ENCODE measurements around the gene PPAN.

Gene PPAN

GRCh38 chr19:10093295-10094186 is 12.6 kb upstream of the PPAN start:
- no peak for DNase-seq

- DNase-seq, result no peak
These were observed 10.6 kb upstream of the PPAN start for GRCh38 chr19:10095622-10095947.

GRCh38 chr19:10095948-10096614 is 10.1 kb upstream of the PPAN start:
- DNase-seq, result peak; percentile 88

GRCh38 chr19:10096615-10096963 is 9.6 kb upstream of the PPAN start:
- no peak for DNase-seq

GRCh38 chr19:10100163-10100785 is 5.9 kb upstream of the PPAN start:
- DNase-seq, result no peak

GRCh38 chr19:10102787-10103236 is 3.4 kb upstream of the PPAN start:
- DNase-seq, result no peak

- DNase-seq, result no peak
These were observed 2.0 kb upstream of the PPAN start for GRCh38 chr19:10104130-10104513.

GRCh38 chr19:10104665-10105508 is 1.3 kb upstream of the PPAN start:
- no peak for DNase-seq

- DNase-seq, result no peak
These were observed 558 bp upstream of the PPAN start for GRCh38 chr19:10105509-10106099.

- DNase-seq, result no peak
These were observed 1.1 kb downstream of the PPAN start for GRCh38 chr19:10107254-10107653.

- no peak for DNase-seq
These were observed 1.7 kb downstream of the PPAN start for GRCh38 chr19:10107817-10108367.

GRCh38 chr19:10109528-10109927 is 3.4 kb downstream of the PPAN start:
- DNase-seq, result no peak

GRCh38 chr19:10110076-10110971 is 4.2 kb downstream of the PPAN start:
- DNase-seq, result no peak

GRCh38 chr19:10110972-10111317 is 4.8 kb downstream of the PPAN start:
- DNase-seq, result no peak

- no peak for DNase-seq
These were observed 5.2 kb downstream of the PPAN start, which contains the start of gene P2RY11 for GRCh38 chr19:10111405-10111811. TSS of gene P2RY11 (plus strand) at chr19:10111693. CDS start at chr19:10111722, 29 bp downstream.

GRCh38 chr19:10112037-10112761 is 6.0 kb downstream of the PPAN start:
- DNase-seq, result no peak

GRCh38 chr19:10112895-10113591 is 6.9 kb downstream of the PPAN start:
- DNase-seq, result peak; percentile 36

- no peak for DNase-seq
These were observed 7.4 kb downstream of the PPAN start for GRCh38 chr19:10113592-10113963.

- no peak for DNase-seq
These were observed 7.9 kb downstream of the PPAN start for GRCh38 chr19:10113964-10114650.

Data from retina (tissue), 1 donor.